LNCAP (cell line): ENCODE measurements around the gene RASL11B.

Experiments
- TF ChIP-seq, protein P1 (sequence below): fragments of 450-650 bp; IDR thresholded peaks from 2 replicates; pipeline ENCODE4 v1.5.1; 2017; ENCODE audit warnings: mild to moderate bottlenecking

The RASL11B gene

GRCh38 chr4:52889778-52890520 lies 27.8 kb downstream of the RASL11B start:
- TF ChIP-seq, protein P1, sequence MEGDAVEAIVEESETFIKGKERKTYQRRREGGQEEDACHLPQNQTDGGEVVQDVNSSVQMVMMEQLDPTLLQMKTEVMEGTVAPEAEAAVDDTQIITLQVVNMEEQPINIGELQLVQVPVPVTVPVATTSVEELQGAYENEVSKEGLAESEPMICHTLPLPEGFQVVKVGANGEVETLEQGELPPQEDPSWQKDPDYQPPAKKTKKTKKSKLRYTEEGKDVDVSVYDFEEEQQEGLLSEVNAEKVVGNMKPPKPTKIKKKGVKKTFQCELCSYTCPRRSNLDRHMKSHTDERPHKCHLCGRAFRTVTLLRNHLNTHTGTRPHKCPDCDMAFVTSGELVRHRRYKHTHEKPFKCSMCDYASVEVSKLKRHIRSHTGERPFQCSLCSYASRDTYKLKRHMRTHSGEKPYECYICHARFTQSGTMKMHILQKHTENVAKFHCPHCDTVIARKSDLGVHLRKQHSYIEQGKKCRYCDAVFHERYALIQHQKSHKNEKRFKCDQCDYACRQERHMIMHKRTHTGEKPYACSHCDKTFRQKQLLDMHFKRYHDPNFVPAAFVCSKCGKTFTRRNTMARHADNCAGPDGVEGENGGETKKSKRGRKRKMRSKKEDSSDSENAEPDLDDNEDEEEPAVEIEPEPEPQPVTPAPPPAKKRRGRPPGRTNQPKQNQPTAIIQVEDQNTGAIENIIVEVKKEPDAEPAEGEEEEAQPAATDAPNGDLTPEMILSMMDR: no peak

DNA sequence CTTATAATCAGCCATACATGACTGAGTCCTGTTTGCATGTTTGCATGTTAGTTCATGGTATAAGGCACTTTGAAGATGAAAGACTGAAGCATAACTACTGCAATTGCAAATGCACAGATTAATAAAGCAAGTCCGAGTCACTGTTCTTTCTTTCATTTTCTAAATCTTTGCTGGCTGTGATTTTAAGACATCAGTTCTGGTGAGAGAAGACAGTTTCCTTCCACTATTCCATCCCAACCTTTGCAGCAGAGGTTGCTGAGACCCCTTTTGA lies 28.3 kb downstream of the RASL11B start:
- TF ChIP-seq, protein P1: no peak

DNA sequence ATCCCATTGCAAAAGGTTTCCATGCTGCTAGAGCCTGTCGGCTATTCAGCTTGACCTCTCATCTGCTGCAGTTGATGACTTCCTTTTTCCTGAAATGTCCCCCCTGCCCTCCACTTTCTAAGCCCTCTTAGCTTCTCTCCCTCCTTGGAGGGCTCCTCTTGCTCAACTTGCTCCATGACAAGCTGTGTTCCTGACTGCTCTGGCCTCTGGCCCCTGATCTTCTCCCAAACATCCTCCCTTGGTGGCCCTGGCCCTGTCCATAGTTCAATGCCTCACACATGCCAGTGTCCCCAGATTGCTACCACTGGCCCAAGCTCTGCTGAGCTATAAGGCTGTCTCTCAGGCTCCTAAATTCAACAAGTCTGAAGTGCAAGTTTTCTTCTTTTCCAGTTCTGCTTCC lies 29.6 kb downstream of the RASL11B start:
- TF ChIP-seq, protein P1: no peak

DNA sequence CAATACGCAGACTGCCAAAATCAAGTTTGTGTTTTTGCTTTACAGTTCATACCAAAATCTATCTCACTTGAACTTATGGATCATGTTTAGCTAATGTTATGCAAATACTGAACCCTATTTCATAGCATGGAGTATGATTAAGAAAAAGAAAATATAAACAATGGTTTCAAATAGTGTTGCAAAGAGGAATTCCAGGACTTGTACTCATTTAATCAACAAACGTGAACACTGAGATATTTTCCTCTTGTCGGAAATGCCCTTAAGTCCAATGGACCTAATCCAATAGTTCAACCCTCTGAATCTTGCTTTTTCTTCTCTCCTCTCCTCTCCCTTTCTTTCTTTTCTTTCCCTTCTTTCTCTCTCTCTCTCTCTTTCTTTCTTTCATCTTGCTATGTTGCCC lies 30.8 kb downstream of the RASL11B start:
- TF ChIP-seq, protein P1: no peak

DNA sequence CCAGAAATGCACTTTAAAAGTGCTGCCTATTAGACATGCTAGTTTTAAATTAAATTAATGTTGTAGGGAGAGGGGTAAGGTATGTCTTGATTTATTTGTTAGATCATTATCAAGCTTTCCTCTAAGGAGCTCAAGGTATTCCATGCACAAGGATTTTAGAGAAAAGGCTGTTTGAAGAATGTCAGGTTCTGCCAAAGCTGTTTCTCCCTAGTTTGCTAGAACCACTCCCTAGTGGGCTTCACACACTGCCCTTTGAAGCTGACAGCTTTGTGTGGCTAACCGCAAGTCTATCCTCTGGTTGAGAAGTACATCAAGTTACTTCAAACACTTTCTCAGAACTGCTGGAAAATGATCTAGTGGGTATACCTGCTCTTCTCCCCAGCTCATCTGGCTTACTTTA lies 32.3 kb downstream of the RASL11B start:
- TF ChIP-seq, protein P1: no peak

DNA sequence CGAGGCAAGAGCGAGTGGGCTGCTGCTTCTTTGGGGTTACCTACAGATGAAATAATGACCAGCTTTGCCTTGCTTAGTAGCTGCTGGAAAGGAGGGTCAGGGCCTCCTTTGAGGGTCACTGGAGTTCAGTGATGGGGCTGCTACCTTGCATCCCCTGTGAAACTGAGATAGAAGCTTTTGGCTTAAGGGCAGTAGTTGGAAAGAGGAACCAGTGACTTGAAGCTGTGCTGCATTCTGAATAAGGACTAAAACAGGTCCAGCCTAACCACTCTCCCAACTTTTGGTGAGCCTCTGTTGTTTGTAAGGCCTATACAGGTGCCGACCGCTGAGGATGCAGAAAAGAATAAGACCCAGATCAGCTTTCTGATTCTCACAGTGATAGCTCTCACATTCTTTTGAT lies 41.2 kb downstream of the RASL11B start:
- TF ChIP-seq, protein P1: no peak

- TF ChIP-seq, protein P1: no peak
These were observed 42.3 kb downstream of the RASL11B start for GRCh38 chr4:52904421-52904820.

- TF ChIP-seq, protein P1: no peak
These were observed 45.4 kb downstream of the RASL11B start for GRCh38 chr4:52907510-52907909.
